OCI-LY3 (cell line): ENCODE results near the gene CDO1.
"Not testable (repeated sequence)": the region's sequence is repeated elsewhere in the genome, so short reads cannot be mapped to it uniquely, and the experiment has no call there.

Experiments used
- H2AFZ ChIP-seq: fragments of 200-600, 300-600 bp; shearing (Covaris generic); 2 replicates; pipeline ENCODE4 v1.6.0; 2014; ENCODE audit warnings: antibody characterized with exemption, low read depth, low read length
- H3K27ac ChIP-seq: fragments of 200-600, 300-600 bp; sonication (generic); 2 replicates; pipeline ENCODE4 v1.5.1; 2014; ENCODE audit warnings: mild to moderate bottlenecking, low read length, moderate library complexity, mixed read lengths
- H3K27me3 ChIP-seq: fragments of 200-600, 300-600 bp; sonication (generic); 2 replicates; pipeline ENCODE4 v1.6.1; 2014; ENCODE audit warnings: low read depth, low read length, mixed read lengths
- H3K36me3 ChIP-seq: fragments of 200-600, 300-600 bp; sonication (generic); replicated peaks from 2 replicates; pipeline ENCODE3; 2014; ENCODE audit warnings: low read depth, low read length, mixed read lengths
- H3K4me1 ChIP-seq: fragments of 300-600, 200-600 bp; sonication (generic); 2 replicates; pipeline ENCODE4 v1.6.1; 2014; ENCODE audit warnings: low read length, mixed read lengths
- H3K4me2 ChIP-seq: fragments of 200-600, 300-600 bp; sonication (generic); 2 replicates; pipeline ENCODE4 v1.6.1; 2014; ENCODE audit warnings: low read length, mixed read lengths
- H3K4me3 ChIP-seq: fragments of 300-600, 200-600 bp; sonication (generic); 2 replicates; pipeline ENCODE4 v1.5.1; 2014; ENCODE audit warnings: antibody characterized with exemption, mild to moderate bottlenecking, low read length, moderate library complexity
- H3K79me2 ChIP-seq: fragments of 300-600, 200-600 bp; shearing (Covaris generic); 2 replicates; pipeline ENCODE4 v1.6.1; 2014; ENCODE audit warnings: mild to moderate bottlenecking, low read length, mixed read lengths
- H3K9ac ChIP-seq: fragments of 300-600, 200-600 bp; shearing (Covaris generic); 2 replicates; pipeline ENCODE4 v1.6.0; 2014; ENCODE audit warnings: mild to moderate bottlenecking, low read length, moderate library complexity
- H3K9me3 ChIP-seq: fragments of 200-600, 300-600 bp; shearing (Covaris generic); 2 replicates; pipeline ENCODE4 v1.6.1; 2014; ENCODE audit warnings: low read length, mixed read lengths; ENCODE audit not compliant: insufficient read depth
- H4K20me1 ChIP-seq: fragments of 200-600, 300-600 bp; sonication (generic); 2 replicates; pipeline ENCODE4 v1.6.1; 2016; ENCODE audit warnings: low read length, mixed read lengths; ENCODE audit not compliant: insufficient read depth
- CTCF ChIP-seq: fragments of 200-600, 300-600 bp; sonication (generic); IDR thresholded peaks from 2 replicates; pipeline ENCODE4 v1.5.1; 2014; ENCODE audit warnings: antibody characterized with exemption, low read length, low read depth
- EZH2phosphoT487 ChIP-seq: fragments of 200-600 bp; shearing (Covaris generic); IDR thresholded peaks from 2 replicates; pipeline ENCODE4 v1.6.1; 2018; ENCODE audit warnings: antibody characterized with exemption, mixed run types, low read depth

The CDO1 gene

GRCh38 chr5:115811406-115811805 lies 5.1 kb downstream of the CDO1 start:
- H3K27ac ChIP-seq: no peak overlapping the region
- no peaks in the 10 kb centered on the region for H3K9me3 ChIP-seq
- H3K4me2 ChIP-seq: no peak overlapping the region
- H3K79me2 ChIP-seq: no peaks in the 10 kb centered on the region
- H4K20me1 ChIP-seq: no peaks in the 10 kb centered on the region
- H3K9ac ChIP-seq: no peak overlapping the region
- H3K4me1 ChIP-seq: no peaks in the 10 kb centered on the region
- no peak overlapping the region for H2AFZ ChIP-seq
- no peaks in the 10 kb centered on the region for H3K36me3 ChIP-seq
- peaks cover 10% of the 10 kb centered on the region; the same call in 1 of the 2 replicates for H3K27me3 ChIP-seq
- H3K4me3 ChIP-seq: no peak overlapping the region
- TF ChIP-seq CTCF (no peak), EZH2phosphoT487 (no peak)

GRCh38 chr5:115810761-115811160 lies 5.7 kb downstream of the CDO1 start:
- H3K9me3 ChIP-seq: no peaks in the 10 kb centered on the region

GRCh38 chr5:115809946-115810345 lies 6.5 kb downstream of the CDO1 start:
- no peak for TF ChIP-seq CTCF
- TF ChIP-seq EZH2phosphoT487: no peak

More at GRCh38 chr5:115810761-115811160, 5.7 kb downstream of the CDO1 start:
- H3K36me3 ChIP-seq: no peaks in the 10 kb centered on the region
- H4K20me1 ChIP-seq: no peaks in the 10 kb centered on the region
- H3K27me3 ChIP-seq: peaks cover 10% of the 10 kb centered on the region; the same call in 1 of the 2 replicates
- H3K4me3 ChIP-seq: no peak overlapping the region
- no peak overlapping the region for H2AFZ ChIP-seq
- no peak overlapping the region for H3K27ac ChIP-seq
- TF ChIP-seq EZH2phosphoT487 (no peak), CTCF (no peak)
- H3K9ac ChIP-seq: no peak overlapping the region
- H3K4me2 ChIP-seq: no peak overlapping the region
- no peaks in the 10 kb centered on the region for H3K4me1 ChIP-seq
- no peaks in the 10 kb centered on the region for H3K79me2 ChIP-seq

GRCh38 chr5:115808066-115808465 lies 8.4 kb downstream of the CDO1 start:
- not testable (repeated sequence) for H3K4me3 ChIP-seq, H3K9me3 ChIP-seq, H3K27ac ChIP-seq, H2AFZ ChIP-seq, H3K9ac ChIP-seq, H3K36me3 ChIP-seq, H3K27me3 ChIP-seq, H3K4me1 ChIP-seq, H3K4me2 ChIP-seq, H4K20me1 ChIP-seq, H3K79me2 ChIP-seq

More at GRCh38 chr5:115809946-115810345, 6.5 kb downstream of the CDO1 start:
- H3K4me2 ChIP-seq: no peak overlapping the region
- H3K9me3 ChIP-seq: no peaks in the 10 kb centered on the region
- H2AFZ ChIP-seq: no peak overlapping the region
- H3K27ac ChIP-seq: no peak overlapping the region
- no peak overlapping the region for H3K4me3 ChIP-seq
- H3K79me2 ChIP-seq: no peaks in the 10 kb centered on the region
- H3K9ac ChIP-seq: no peak overlapping the region
- H3K27me3 ChIP-seq: peaks cover 10% of the 10 kb centered on the region; the same call in 1 of the 2 replicates
- no peaks in the 10 kb centered on the region for H3K4me1 ChIP-seq
- no peaks in the 10 kb centered on the region for H3K36me3 ChIP-seq
- H4K20me1 ChIP-seq: no peaks in the 10 kb centered on the region

- Histone ChIP-seq H4K20me1 (no peaks in the 10 kb centered on the region), H3K4me3 (no peak overlapping the region), H3K9me3 (no peaks in the 10 kb centered on the region), H3K79me2 (no peaks in the 10 kb centered on the region), H2AFZ (no peak overlapping the region), H3K36me3 (no peaks in the 10 kb centered on the region), H3K4me1 (no peaks in the 10 kb centered on the region), H3K4me2 (no peak overlapping the region), H3K27ac (no peak overlapping the region), H3K27me3 (no peaks in the 10 kb centered on the region; the same call in 1 of the 2 replicates), H3K9ac (no peak overlapping the region)
- TF ChIP-seq EZH2phosphoT487 (no peak), CTCF (no peak)
Measured at GRCh38 chr5:115807654-115808052, 8.8 kb downstream of the CDO1 start.
